NCI-H82 (cell line): ENCODE data around the gene KCTD7.
"Not testable (repeated sequence)": the region's sequence is repeated elsewhere in the genome, so short reads cannot be mapped to it uniquely, and the experiment has no call there.

Experiments used
- DNase-seq: peaks from one replicate; lab custom pipeline; 2025; lab: John Stamatoyannopoulos, UW

The KCTD7 gene

DNA sequence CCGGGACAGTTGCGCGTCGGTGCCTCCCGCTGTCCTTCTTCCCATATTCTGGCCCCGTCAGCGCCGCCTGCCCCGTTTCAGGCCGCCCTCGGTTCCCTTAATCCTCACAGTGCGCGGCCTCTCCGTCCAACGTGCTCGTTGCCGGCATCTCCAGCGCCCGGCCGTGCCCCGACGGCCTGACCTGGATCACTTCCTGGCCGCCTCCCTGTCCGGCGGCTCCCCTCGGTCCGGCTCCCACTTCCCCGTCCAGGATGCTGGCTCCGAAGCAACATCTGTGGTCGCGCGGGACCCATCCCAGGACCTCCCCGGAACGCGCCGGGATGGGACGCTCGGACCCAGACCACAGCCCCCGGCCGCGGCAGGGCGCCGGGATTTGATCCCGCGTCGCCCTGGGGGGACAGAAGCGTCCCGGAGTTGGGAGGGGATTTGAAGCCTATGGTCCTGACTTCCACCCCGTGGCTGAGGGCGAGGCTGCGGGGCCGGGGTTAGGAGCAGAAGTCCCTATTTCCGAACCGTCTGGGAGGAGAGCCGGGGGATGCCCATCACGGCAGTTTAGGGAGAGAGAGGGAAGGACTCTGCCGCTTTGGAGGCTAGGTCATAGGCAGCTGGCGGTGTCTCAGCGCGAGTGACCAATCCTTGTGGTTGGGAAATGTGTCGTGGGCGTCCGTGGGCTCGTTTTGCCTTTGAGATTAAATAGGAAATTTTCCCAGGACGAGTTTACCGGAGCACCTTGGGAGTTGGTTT lies 53.8 kb downstream of the KCTD7 start:
- DNase-seq = peak; percentile 47

DNA sequence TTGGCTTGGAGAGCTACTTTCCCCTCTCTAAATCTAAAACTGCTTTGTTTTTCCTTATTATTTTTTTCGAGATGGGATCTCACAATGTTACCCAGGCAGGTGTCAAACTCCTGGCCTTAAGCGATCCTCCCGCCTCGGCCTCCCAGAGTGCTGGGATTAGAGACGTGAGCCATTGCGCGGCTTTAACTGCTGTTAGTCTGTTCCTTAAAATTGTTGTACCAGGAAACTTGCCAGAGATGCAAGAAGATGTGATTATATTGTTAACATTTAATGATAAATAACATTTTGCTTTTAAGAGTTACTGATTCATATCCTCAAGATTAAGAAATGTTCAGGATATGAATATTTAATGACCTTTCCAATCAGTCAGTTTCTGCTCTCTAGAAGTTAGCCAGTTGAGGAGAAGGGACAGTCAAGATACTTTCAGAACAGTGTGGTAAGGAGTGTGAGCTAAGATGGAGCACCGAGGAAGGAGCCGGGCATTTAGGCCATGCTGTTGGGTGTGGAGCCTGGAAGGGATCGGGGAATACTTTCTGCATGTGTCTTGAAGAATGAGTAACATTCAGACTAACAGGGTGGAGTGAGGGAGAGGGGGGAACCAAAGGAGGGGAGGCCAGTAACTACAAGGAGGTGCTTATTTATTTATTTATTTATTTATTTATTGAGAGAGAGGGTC lies 54.6 kb downstream of the KCTD7 start:
- not testable (repeated sequence) for DNase-seq

DNA sequence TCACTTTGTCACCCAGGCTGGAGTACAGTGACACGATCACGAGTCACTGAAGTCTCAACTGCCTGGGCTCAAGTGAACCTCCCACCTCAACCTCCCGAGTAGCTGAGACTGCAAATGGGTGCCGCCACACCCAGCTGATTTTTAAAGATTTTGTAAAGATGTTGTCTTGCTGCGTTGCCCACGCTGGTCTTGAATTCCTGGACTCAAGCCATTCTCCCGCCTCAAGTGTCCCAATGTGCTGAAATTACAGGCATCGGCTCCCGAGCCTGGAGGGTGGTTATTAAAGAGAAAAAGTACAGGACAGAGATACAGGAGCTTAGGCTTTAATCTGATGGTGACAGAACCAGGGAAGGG lies 55.1 kb downstream of the KCTD7 start:
- no peak for DNase-seq

DNA sequence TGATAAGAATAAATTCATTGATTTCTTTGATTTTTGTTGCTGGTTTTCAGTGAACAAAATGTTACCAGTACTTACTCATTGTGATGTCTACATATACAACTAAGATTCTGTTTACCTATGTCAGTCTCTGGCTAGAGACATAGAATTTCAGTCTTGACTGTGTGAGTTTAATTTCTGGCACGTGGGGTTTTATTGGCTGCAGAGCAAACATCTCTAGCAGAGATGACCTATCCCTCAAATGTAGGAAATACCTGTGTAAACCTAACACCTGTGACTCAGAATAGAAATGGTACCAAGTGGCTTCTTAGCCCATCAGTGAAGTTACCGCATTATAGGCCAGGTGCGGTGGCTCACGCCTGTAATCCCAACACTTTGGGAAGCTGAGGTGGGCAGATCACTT lies 57.0 kb downstream of the KCTD7 start:
- not testable (repeated sequence) for DNase-seq

DNA sequence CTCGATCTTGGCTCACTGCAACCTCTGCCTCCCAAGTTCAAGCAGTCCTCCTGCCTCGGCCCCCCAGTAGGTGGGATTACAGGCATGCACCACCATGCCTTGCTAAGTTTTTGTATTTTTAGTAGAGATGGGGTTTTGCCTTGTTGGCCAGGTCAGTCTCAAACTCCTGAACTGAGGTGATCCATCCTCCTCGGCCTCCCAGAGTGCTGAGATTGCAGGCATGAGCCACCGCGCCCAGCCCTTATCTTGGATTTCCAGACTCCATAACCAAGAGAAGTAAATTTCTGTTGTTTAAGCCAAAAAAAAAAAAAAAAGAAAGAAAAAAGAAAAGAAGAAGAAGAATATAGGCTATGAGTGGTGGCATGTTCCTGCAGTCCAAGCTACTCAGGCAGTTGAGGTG lies 58.5 kb downstream of the KCTD7 start:
- no peak for DNase-seq

DNA sequence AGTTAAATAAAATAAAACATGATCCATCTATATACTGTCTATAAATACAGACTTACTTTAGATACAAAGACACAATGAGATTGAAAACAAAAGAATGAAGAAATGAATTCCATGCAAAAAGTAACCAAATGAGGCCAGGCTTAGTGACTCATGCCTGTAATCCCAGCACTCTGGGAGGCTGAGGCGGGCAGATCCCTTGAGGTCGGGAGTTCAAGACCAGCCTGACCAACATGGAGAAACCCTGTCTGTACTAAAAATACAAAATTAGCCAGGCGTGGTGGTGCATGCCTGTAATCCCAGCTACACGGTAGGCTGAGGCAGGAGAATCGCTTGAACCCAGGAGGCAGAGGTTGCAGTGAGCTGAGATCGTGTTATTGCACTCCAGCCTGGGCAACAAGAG lies 59.0 kb downstream of the KCTD7 start:
- DNase-seq = not testable (repeated sequence)

DNA sequence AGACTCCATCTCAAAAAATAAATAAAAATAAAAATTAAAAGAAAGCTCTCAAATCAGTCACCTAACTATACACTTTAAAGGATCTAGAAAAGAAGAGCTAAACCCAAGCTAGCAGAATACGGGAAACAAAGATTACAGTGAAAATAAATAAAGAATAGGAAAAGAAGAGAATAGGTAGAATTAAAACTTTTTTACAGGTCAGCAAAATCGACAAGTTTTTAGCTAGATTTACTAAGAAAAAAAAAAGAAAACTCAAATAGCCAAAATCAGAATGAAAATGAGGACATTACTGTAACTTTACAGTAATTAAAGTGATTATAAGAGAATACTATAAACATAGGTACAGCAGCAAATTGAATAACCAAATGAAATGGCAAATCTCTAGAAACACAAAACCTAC lies 60.4 kb downstream of the KCTD7 start:
- no peak for DNase-seq

DNA sequence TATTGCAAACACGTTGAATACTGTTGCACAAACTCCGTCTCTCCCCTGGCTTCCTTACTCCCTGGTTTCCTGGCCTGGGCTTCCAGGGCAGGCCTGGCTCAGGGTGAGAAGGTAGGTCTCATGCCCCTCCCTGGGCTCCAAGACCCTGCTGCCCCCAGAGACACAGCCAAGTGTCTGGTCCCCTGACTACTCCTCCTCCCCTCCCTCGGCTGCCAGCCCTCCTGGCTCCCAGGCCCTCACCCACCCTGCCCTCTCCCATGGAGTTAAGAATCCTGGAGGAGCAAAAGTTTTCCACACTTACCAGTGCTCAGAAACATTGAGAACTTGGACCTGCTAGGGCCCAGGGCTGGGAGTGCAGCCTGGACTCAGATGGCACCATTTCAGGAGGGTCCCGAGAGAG lies 64.7 kb downstream of the KCTD7 start:
- DNase-seq = no peak
